Measurements from ENCODE around the gene SERPINF2.

- TF ChIP-seq CTCF (IDR thresholded peaks at IDR 0.05; ENCODE audit: borderline replicate concordance, extremely low read depth, low read length, poor library complexity, severe bottlenecking) (no peak), EZH2 (IDR thresholded peaks at IDR 0.05; ENCODE audit: borderline replicate concordance, low read depth, low read length, severe bottlenecking) (no peak)
These were observed 4.4 kb downstream of the SERPINF2 start for GRCh38 chr17:1746975-1747543.

Measured in DND-41 (cell line).